AG04449 (cell line): ENCODE data around the gene REC114.

ENCODE experiments used
- CTCF ChIA-PET: fragments of 350-600 bp; formaldehyde crosslinking; extraction: SDS; loops from one replicate; lab custom pipeline; 2021; ENCODE audit warnings: antibody characterized with exemption; lab: Yijun Ruan, JAX
- POLR2A ChIA-PET: fragments of 400-600, 350-600 bp; formaldehyde crosslinking; extraction: SDS; loops from one replicate; lab custom pipeline; 2020; ENCODE audit warnings: antibody characterized with exemption, inconsistent platforms; lab: Yijun Ruan, JAX
- DNase-seq: peaks from one replicate; pipeline ENCODE4 v3.0.0-alpha.2; 2010; ENCODE audit warnings: low read depth, low spot score
- H3K4me3 ChIP-seq: 2 replicates; pipeline ENCODE4 v1.5.1; 2011; ENCODE audit warnings: low read depth, mild to moderate bottlenecking, control low read depth, low read length
- CTCF ChIP-seq: IDR thresholded peaks from one replicate; pipeline ENCODE4 v1.5.1; 2011; ENCODE audit warnings: mild to moderate bottlenecking, moderate library complexity, low read length, control low read depth, inconsistent platforms; ENCODE audit not compliant: insufficient read depth; ENCODE audit errors: missing control alignments

REC114 gene

GRCh38 chr15:73488698-73489097, 45.7 kb downstream of the REC114 start:
- CTCF ChIA-PET: no interaction called here
- H3K4me3 ChIP-seq: no peak overlapping the region
- DNase-seq: no peak
- TF ChIP-seq CTCF: no peak
- POLR2A ChIA-PET: no interaction called here

- DNase-seq: no peak
- POLR2A ChIA-PET: no interaction called here
- no peak overlapping the region for H3K4me3 ChIP-seq
- CTCF ChIA-PET: no interaction called here
- no peak for TF ChIP-seq CTCF
Observed at GRCh38 chr15:73493922-73494321, 51.0 kb downstream of the REC114 start.

GRCh38 chr15:73495181-73495580, 52.2 kb downstream of the REC114 start:
- no peak overlapping the region for H3K4me3 ChIP-seq
- no peak for DNase-seq
- TF ChIP-seq CTCF: no peak
- POLR2A ChIA-PET: no interaction called here
- CTCF ChIA-PET: no interaction called here

- POLR2A ChIA-PET: no interaction called here
Observed at GRCh38 chr15:73500696-73501095, 57.7 kb downstream of the REC114 start.

GRCh38 chr15:73504885-73505284, 61.9 kb downstream of the REC114 start:
- no peak for TF ChIP-seq CTCF
- POLR2A ChIA-PET: no interaction called here
- CTCF ChIA-PET: no interaction called here
- no peak overlapping the region for H3K4me3 ChIP-seq
- no peak for DNase-seq

More at GRCh38 chr15:73500696-73501095, 57.7 kb downstream of the REC114 start:
- TF ChIP-seq CTCF: no peak
- CTCF ChIA-PET: no interaction called here
- DNase-seq: no peak
- H3K4me3 ChIP-seq: no peak overlapping the region

- DNase-seq: no peak
- CTCF ChIA-PET: no interaction called here
- POLR2A ChIA-PET: no interaction called here
- H3K4me3 ChIP-seq: no peak overlapping the region
- no peak for TF ChIP-seq CTCF
Observed at GRCh38 chr15:73515527-73515926, 72.6 kb downstream of the REC114 start.
